K562 (cell line): Measurements from ENCODE around the gene NDOR1.

Experiments
- E2F1 ChIP-seq: sonication (generic); formaldehyde crosslinking; IDR thresholded peaks from 2 replicates; pipeline ENCODE4 v1.8.1; 2023; ENCODE audit warnings: mild to moderate bottlenecking, missing genetic modification reagents, moderate library complexity
- FOXA3 ChIP-seq, 2 experiments: fragments of 450-650 bp in 1 of 2; sonication (generic) in 1 of 2; formaldehyde crosslinking; IDR thresholded peaks in 1 of 2; conservative IDR thresholded peaks in 1 of 2; 2 replicates each; pipeline versions ENCODE4 v1.4.0 to v1.8.0; 2020 to 2022; ENCODE audit warnings: mild to moderate bottlenecking in 2 of 2, missing genetic modification reagents in 1 of 2
- MYC ChIP-seq, 2 experiments: fragments of 250-450 bp in 1 of 2; sonication (Bioruptor Pico) in 1 of 2; IDR thresholded peaks; 2 replicates each; pipeline versions ENCODE4 v1.5.1 to v1.6.1; 2012 to 2021; ENCODE audit warnings: low read depth in 2 of 2, borderline replicate concordance in 1 of 2, improper control_type of control experiment in 1 of 2, low read length in 1 of 2, mild to moderate bottlenecking in 1 of 2, moderate library complexity in 1 of 2
- POLR2AphosphoS5 ChIP-seq: IDR thresholded peaks from 2 replicates; pipeline ENCODE4 v1.6.1; 2011; ENCODE audit warnings: mild to moderate bottlenecking, low read depth, low read length, moderate library complexity; ENCODE audit not compliant: control insufficient read depth, insufficient read depth

DNA sequence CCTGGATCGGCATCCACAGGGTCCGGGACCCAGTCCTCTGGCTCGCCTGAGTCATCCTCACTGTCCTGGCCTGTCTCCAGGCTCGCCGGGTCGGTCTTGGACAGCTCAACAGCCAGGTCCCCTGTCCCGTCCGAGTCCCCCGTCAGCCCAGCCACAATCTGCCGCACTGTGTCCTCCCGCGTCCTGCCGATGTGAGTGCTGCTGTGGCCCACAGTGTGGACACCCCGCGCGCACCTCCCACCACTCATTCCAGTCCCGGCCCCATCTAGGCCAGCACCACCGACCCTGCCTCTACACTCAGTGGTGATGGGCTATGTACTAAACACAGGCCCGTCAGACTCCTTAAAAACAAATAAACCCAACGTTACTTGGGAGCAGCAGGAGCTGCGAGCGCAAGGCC is 23.8 kb upstream of the NDOR1 start:
- TF ChIP-seq POLR2AphosphoS5 (no peak), FOXA3 (CRISPR knock-in tag; conservative IDR thresholded peaks at IDR 0.05 in 1 of 2, IDR thresholded peaks at IDR 0.05 in 1 of 2) (no peak), MYC (IDR thresholded peaks at IDR 0.05; ENCODE audit: low read depth, low read length) (no peak), MYC (CRISPR knock-in tag; IDR thresholded peaks at IDR 0.05; ENCODE audit: borderline replicate concordance, low read depth) (no peak), E2F1 (no peak)
